Measurements from ENCODE around the gene RBL1.
A peak's percentile ranks its signal among the peaks of the same experiment; 100 is the strongest.
"Not testable (repeated sequence)": the region's sequence is repeated elsewhere in the genome, so short reads cannot be mapped to it uniquely, and the experiment has no call there.

RBL1 gene

DNA sequence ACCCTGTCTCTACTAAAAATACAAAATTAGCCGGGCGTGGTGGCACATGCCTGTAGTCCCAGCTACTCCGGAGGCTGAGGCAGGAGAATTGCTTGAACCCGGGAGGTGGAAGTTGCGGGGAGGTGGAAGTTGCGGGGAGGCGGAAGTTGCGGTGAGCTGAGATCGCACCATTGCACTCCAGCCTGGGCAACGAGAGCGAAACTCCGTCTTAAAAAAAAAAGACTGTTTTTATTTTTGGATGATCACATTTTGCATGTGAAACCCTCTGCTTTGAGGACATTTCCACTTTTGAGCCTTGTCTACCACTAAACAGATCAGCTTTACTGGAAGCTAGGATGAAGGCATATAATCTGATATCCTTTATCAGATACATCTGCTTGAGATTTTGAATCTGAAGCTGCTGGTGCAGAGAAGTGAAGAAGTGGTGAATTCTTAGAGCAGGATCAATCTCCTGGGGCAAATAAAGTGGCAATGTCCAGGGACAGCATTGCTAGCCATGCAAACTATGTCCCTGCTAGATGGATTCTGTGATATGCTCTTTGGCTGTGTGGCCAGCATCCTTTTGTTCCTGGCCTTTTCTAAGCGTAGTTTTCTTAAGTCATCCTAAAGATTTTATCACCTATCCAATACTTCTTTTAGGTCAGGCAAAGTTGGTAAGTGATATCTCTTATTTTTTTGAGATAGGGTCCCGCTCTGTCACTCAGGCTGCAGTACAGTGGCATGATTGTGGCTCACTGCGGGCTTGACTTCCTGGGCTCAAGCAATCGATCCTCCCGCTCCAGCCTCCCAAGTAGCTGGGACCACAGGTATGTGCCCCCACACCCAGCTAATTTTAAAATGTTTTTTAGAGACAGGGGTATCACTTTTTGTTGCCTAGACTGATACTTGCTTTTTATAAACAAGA lies 23.3 kb downstream of the RBL1 start:
- peak in 1 of 2 experiments; percentile 43 for DNase-seq (ENCODE audit: low read depth in 1 of 2, low spot score in 1 of 2)
- Histone ChIP-seq H3K27ac (replicated peaks) (no peak overlapping the region), H3K4me3 (replicated peaks; ENCODE audit: insufficient read depth, low read length) (no peak overlapping the region), H3K27me3 (ENCODE audit: insufficient read depth, poor library complexity, severe bottlenecking) (no peaks in the 10 kb centered on the region)
- TF ChIP-seq, protein P1, sequence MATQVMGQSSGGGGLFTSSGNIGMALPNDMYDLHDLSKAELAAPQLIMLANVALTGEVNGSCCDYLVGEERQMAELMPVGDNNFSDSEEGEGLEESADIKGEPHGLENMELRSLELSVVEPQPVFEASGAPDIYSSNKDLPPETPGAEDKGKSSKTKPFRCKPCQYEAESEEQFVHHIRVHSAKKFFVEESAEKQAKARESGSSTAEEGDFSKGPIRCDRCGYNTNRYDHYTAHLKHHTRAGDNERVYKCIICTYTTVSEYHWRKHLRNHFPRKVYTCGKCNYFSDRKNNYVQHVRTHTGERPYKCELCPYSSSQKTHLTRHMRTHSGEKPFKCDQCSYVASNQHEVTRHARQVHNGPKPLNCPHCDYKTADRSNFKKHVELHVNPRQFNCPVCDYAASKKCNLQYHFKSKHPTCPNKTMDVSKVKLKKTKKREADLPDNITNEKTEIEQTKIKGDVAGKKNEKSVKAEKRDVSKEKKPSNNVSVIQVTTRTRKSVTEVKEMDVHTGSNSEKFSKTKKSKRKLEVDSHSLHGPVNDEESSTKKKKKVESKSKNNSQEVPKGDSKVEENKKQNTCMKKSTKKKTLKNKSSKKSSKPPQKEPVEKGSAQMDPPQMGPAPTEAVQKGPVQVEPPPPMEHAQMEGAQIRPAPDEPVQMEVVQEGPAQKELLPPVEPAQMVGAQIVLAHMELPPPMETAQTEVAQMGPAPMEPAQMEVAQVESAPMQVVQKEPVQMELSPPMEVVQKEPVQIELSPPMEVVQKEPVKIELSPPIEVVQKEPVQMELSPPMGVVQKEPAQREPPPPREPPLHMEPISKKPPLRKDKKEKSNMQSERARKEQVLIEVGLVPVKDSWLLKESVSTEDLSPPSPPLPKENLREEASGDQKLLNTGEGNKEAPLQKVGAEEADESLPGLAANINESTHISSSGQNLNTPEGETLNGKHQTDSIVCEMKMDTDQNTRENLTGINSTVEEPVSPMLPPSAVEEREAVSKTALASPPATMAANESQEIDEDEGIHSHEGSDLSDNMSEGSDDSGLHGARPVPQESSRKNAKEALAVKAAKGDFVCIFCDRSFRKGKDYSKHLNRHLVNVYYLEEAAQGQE (IDR thresholded peaks at IDR 0.05; ENCODE audit: insufficient replicate concordance, low read depth): no peak
- TF ChIP-seq SPI1 (IDR thresholded peaks at IDR 0.05; ENCODE audit: borderline replicate concordance, low read depth) (no peak), POLR2AphosphoS5 (IDR thresholded peaks at IDR 0.05; ENCODE audit: low read depth) (no peak), GABPA (IDR thresholded peaks at IDR 0.05; ENCODE audit: low read depth) (no peak)
- TF ChIP-seq, protein P2, sequence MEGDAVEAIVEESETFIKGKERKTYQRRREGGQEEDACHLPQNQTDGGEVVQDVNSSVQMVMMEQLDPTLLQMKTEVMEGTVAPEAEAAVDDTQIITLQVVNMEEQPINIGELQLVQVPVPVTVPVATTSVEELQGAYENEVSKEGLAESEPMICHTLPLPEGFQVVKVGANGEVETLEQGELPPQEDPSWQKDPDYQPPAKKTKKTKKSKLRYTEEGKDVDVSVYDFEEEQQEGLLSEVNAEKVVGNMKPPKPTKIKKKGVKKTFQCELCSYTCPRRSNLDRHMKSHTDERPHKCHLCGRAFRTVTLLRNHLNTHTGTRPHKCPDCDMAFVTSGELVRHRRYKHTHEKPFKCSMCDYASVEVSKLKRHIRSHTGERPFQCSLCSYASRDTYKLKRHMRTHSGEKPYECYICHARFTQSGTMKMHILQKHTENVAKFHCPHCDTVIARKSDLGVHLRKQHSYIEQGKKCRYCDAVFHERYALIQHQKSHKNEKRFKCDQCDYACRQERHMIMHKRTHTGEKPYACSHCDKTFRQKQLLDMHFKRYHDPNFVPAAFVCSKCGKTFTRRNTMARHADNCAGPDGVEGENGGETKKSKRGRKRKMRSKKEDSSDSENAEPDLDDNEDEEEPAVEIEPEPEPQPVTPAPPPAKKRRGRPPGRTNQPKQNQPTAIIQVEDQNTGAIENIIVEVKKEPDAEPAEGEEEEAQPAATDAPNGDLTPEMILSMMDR (IDR thresholded peaks at IDR 0.05; ENCODE audit: insufficient read depth, low read length): no peak

DNA sequence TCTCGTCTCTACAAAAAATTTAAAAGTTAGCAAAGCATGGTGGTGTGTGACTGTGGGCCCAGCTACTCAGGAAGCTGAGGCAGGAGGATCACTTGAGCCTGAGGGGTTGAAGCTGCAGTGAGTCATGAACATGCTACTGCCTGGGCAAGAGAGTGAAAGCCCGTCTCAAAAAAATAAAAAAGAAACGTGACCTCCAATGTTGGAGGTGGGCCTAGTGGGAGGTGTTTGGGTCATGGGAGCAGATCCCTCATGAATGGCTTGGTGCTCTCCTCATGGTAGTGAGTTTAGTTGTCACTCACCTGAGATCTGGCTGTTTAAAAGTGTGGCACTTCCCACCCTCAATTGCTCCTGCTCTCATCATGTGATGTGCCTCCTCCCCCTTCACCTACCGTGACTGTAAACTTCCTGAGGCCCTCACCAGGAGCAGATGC lies 24.3 kb downstream of the RBL1 start:
- Histone ChIP-seq H3K27me3 (ENCODE audit: insufficient read depth, poor library complexity, severe bottlenecking) (no peaks in the 10 kb centered on the region), H3K27ac (replicated peaks) (no peak overlapping the region), H3K4me3 (replicated peaks; ENCODE audit: insufficient read depth, low read length) (no peak overlapping the region)
- TF ChIP-seq, protein P1 (IDR thresholded peaks at IDR 0.05; ENCODE audit: insufficient replicate concordance, low read depth): no peak
- no peak for TF ChIP-seq POLR2AphosphoS5 (IDR thresholded peaks at IDR 0.05; ENCODE audit: low read depth)
- TF ChIP-seq GABPA (IDR thresholded peaks at IDR 0.05; ENCODE audit: low read depth): no peak
- no peak for TF ChIP-seq SPI1 (IDR thresholded peaks at IDR 0.05; ENCODE audit: borderline replicate concordance, low read depth)
- TF ChIP-seq, protein P2 (IDR thresholded peaks at IDR 0.05; ENCODE audit: insufficient read depth, low read length): no peak
- DNase-seq (ENCODE audit: low read depth in 1 of 2, low spot score in 1 of 2): no peak

DNA sequence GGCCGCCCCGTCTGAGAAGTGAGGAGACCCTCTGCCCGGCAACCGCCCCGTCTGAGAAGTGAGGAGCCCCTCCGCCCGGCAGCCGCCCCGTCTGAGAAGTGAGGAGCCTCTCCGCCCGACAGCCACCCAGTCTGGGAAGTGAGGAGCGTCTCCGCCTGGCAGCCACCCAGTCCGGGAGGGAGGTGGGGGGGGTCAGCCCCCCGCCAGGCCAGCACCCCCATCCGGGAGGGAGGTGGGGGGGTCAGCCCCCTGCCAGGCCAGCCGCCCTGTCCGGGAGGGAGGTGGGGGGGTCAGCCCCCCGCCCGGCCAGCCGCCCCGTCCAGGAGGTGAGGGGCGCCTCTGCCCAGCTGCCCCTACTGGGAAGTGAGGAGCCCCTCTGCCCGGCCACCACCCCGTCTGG lies 26.2 kb downstream of the RBL1 start:
- not testable (repeated sequence) for H3K27ac ChIP-seq (replicated peaks); H3K4me3 ChIP-seq (replicated peaks; ENCODE audit: insufficient read depth, low read length); DNase-seq (ENCODE audit: low read depth in 1 of 2, low spot score in 1 of 2); H3K27me3 ChIP-seq (ENCODE audit: insufficient read depth, poor library complexity, severe bottlenecking)

DNA sequence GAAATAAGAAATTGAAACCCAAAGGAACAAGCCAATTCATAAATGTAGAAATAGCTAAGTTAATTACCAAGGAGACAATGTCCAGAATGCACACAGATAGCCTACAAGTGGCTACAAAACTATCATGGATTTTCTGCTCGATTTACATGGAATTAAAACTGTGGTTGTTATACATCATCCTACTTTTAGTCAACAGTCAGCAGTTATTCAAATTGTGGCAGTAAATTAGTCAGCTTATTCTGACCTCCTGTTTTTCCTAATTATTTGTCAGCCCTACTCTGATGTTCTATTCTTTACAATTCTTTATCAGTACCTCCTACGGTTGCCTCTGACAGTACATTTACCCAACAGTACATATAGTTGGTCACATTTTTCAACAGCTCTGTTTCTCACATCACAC lies 29.6 kb downstream of the RBL1 start:
- Histone ChIP-seq H3K27me3 (ENCODE audit: insufficient read depth, poor library complexity, severe bottlenecking) (no peaks in the 10 kb centered on the region), H3K4me3 (replicated peaks; ENCODE audit: insufficient read depth, low read length) (no peak overlapping the region), H3K27ac (replicated peaks) (no peak overlapping the region)
- no peak for DNase-seq (ENCODE audit: low read depth in 1 of 2, low spot score in 1 of 2)
- no peak for TF ChIP-seq GABPA (IDR thresholded peaks at IDR 0.05; ENCODE audit: low read depth)
- TF ChIP-seq, protein P2 (IDR thresholded peaks at IDR 0.05; ENCODE audit: insufficient read depth, low read length): no peak
- no peak for TF ChIP-seq POLR2AphosphoS5 (IDR thresholded peaks at IDR 0.05; ENCODE audit: low read depth)
- TF ChIP-seq, protein P1 (IDR thresholded peaks at IDR 0.05; ENCODE audit: insufficient replicate concordance, low read depth): no peak
- TF ChIP-seq SPI1 (IDR thresholded peaks at IDR 0.05; ENCODE audit: borderline replicate concordance, low read depth): no peak
